GM12878 (cell line): ENCODE data around the gene TSC22D4. TPM values are rescaled to one million over a fixed set of nuclear protein-coding genes. Genes with fewer than 3 reads are reported as not detected.

Experiments
- BRCA1 ChIP-seq: IDR thresholded peaks from 2 replicates; pipeline ENCODE4 v1.6.1; 2011; ENCODE audit warnings: low read depth, low read length, improper control_type of control experiment
- CEBPB ChIP-seq, 2 experiments: fragments of 150-350 bp in 1 of 2; IDR thresholded peaks; 2 replicates each; pipeline ENCODE4 v1.6.1; 2012 to 2014; ENCODE audit warnings: low read depth in 2 of 2, low read length in 2 of 2, borderline replicate concordance in 1 of 2, inconsistent platforms in 1 of 2
- CEBPZ ChIP-seq: fragments of 150-350 bp; IDR thresholded peaks from 2 replicates; pipeline ENCODE4 v1.6.1; 2016; ENCODE audit warnings: low read depth, low read length
- ETV6 ChIP-seq, 2 experiments: fragments of 450-650 bp in 1 of 2; IDR thresholded peaks in 1 of 2; conservative IDR thresholded peaks in 1 of 2; 2 replicates each; pipeline ENCODE4 v1.6.1; 2014; ENCODE audit warnings: antibody characterized with exemption in 1 of 2, borderline replicate concordance in 1 of 2, low read depth in 1 of 2, mild to moderate bottlenecking in 1 of 2, moderate library complexity in 1 of 2
- HDAC2 ChIP-seq: fragments of 200-600 bp; sonication (generic); IDR thresholded peaks from 2 replicates; pipeline ENCODE4 v1.6.1; 2017
- JUND ChIP-seq: IDR thresholded peaks from 2 replicates; pipeline ENCODE4 v1.6.1; 2012; ENCODE audit warnings: low read depth, mild to moderate bottlenecking, low read length, improper control_type of control experiment, moderate library complexity
- MTA3 ChIP-seq: IDR thresholded peaks from 2 replicates; pipeline ENCODE4 v1.6.1; 2012; ENCODE audit warnings: low read length, inconsistent platforms, borderline replicate concordance
- PAX5 ChIP-seq: IDR thresholded peaks from 2 replicates; pipeline ENCODE4 v1.6.1; 2011; ENCODE audit warnings: low read depth, low read length, borderline replicate concordance
- PRDM15 ChIP-seq: fragments of 450-650 bp; formaldehyde crosslinking; IDR thresholded peaks from 2 replicates; pipeline ENCODE4 v1.4.0; 2020; ENCODE audit warnings: mild to moderate bottlenecking, moderate library complexity
- RUNX3 ChIP-seq: IDR thresholded peaks from 2 replicates; pipeline ENCODE4 v1.6.1; 2012; ENCODE audit warnings: low read length, inconsistent platforms
- ZBED1 ChIP-seq: IDR thresholded peaks from 2 replicates; pipeline ENCODE4 v1.6.1; 2016; ENCODE audit warnings: borderline replicate concordance
- ZNF622 ChIP-seq: fragments of 450-650 bp; IDR thresholded peaks from 2 replicates; pipeline ENCODE4 v1.6.1; 2017; ENCODE audit warnings: mild to moderate bottlenecking, inconsistent platforms
- polyA plus RNA-seq, 11 experiments: library from polyadenylated mRNA; depleted of rRNA in 4 of 11; unstranded in 6 of 11; stranded (reverse) in 5 of 11; fragments of >200 nt; fragmentation: Nextera tagmentation in 4 of 11; fragmentation: Illumina TruSeq in 1 of 11; extraction: Ambion mirVana in 4 of 11; extraction: Trizol in 1 of 11; gene quantifications; 1 replicate in 1 of 11; 2 replicates in 10 of 11; pipeline versions ENCODE4 v1.2.1 to v1.2.3, GENCODE V29; 2011 to 2016; ENCODE audit warnings: inconsistent platforms in 2 of 11, missing spikeins in 2 of 11, low read depth in 1 of 11
- total RNA-seq, 4 experiments: library from RNA; depleted of rRNA in 3 of 4; stranded (reverse); fragments of >200 nt in 3 of 4; fragmentation: Illumina TruSeq in 1 of 4; extraction: Trizol in 1 of 4; gene quantifications; 2 replicates each; pipeline versions ENCODE4 v1.2.1 to v1.2.3, GENCODE V29; 2013 to 2021
- TF ChIP-seq, protein P1 (sequence below): IDR thresholded peaks from 2 replicates; pipeline ENCODE4 v1.6.1; 2012; ENCODE audit warnings: low read depth, low read length, improper control_type of control experiment
- TF ChIP-seq, protein P2 (sequence below): fragments of 450-650 bp; IDR thresholded peaks from 2 replicates; pipeline ENCODE4 v1.6.1; 2017; ENCODE audit warnings: mild to moderate bottlenecking
- TF ChIP-seq, protein P3 (sequence below): fragments of 150-350 bp; IDR thresholded peaks from 2 replicates; pipeline ENCODE4 v1.6.1; 2014; ENCODE audit warnings: mild to moderate bottlenecking, low read depth, low read length
- TF ChIP-seq, protein P4 (sequence below): IDR thresholded peaks from 2 replicates; pipeline ENCODE4 v1.6.1; 2011; ENCODE audit warnings: low read depth, low read length, improper control_type of control experiment, borderline replicate concordance

The TSC22D4 gene
- total and polyA plus RNA-seq, 10 of the 15 experiments (the other 5 are each of a cell fraction or from before 2014, with no cell fraction given) = 0.50 to 65.7 (median 24.4) TPM

DNA sequence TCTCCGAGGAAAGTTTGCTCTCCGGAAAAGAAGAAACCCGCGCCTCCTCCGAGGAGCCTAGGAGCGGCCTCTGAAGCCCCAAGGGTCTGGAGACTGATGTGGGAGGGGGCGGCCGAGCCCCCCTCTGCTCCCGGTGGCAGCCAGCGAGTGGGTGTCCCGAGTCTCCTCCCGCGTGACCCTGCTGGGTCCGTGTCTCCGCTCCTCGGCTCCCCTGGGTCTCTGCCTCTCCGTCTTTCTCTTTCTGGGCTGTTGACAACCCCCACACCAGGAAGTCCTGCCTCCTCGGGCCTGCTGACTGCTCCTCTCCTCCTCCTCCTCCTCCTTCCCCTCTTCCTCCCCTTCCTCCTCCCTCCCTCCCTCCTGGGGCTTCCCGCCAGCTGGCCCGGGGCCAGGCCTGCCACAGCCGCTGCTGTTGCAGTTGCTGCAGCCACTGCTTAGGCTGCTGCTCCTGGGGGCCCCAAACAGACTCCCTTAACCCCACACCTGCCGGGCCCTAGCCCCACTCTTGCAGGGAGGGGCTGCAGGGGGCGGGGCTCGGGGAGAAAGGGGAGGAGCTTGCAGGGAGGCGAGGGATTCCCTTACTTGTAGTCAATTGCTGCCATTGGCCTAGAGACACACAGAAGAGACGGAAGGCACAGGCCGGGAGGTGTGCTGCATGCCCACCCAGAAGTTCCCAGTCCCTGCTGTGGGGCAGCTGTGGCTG, at the start of gene TSC22D4 (continued):
- no peak for TF ChIP-seq PRDM15 (CRISPR knock-in tag)
- TF ChIP-seq, protein P1, sequence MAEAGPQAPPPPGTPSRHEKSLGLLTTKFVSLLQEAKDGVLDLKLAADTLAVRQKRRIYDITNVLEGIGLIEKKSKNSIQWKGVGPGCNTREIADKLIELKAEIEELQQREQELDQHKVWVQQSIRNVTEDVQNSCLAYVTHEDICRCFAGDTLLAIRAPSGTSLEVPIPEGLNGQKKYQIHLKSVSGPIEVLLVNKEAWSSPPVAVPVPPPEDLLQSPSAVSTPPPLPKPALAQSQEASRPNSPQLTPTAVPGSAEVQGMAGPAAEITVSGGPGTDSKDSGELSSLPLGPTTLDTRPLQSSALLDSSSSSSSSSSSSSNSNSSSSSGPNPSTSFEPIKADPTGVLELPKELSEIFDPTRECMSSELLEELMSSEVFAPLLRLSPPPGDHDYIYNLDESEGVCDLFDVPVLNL = no peak
- no peak for TF ChIP-seq BRCA1
- TF ChIP-seq CEBPZ = no peak
- no peak for TF ChIP-seq ZBED1
- TF ChIP-seq JUND = no peak
- TF ChIP-seq CEBPB (IDR thresholded peaks at IDR 0.05; ENCODE audit: borderline replicate concordance in 1 of 2, low read depth in 2 of 2, low read length in 2 of 2) = no peak
- peak; percentile 40; the same call in 1 of the 2 replicates for TF ChIP-seq PAX5
- TF ChIP-seq, protein P2, sequence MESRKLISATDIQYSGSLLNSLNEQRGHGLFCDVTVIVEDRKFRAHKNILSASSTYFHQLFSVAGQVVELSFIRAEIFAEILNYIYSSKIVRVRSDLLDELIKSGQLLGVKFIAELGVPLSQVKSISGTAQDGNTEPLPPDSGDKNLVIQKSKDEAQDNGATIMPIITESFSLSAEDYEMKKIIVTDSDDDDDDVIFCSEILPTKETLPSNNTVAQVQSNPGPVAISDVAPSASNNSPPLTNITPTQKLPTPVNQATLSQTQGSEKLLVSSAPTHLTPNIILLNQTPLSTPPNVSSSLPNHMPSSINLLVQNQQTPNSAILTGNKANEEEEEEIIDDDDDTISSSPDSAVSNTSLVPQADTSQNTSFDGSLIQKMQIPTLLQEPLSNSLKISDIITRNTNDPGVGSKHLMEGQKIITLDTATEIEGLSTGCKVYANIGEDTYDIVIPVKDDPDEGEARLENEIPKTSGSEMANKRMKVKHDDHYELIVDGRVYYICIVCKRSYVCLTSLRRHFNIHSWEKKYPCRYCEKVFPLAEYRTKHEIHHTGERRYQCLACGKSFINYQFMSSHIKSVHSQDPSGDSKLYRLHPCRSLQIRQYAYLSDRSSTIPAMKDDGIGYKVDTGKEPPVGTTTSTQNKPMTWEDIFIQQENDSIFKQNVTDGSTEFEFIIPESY = no peak
- no peak for TF ChIP-seq MTA3
- TF ChIP-seq HDAC2 = no peak
- TF ChIP-seq, protein P3, sequence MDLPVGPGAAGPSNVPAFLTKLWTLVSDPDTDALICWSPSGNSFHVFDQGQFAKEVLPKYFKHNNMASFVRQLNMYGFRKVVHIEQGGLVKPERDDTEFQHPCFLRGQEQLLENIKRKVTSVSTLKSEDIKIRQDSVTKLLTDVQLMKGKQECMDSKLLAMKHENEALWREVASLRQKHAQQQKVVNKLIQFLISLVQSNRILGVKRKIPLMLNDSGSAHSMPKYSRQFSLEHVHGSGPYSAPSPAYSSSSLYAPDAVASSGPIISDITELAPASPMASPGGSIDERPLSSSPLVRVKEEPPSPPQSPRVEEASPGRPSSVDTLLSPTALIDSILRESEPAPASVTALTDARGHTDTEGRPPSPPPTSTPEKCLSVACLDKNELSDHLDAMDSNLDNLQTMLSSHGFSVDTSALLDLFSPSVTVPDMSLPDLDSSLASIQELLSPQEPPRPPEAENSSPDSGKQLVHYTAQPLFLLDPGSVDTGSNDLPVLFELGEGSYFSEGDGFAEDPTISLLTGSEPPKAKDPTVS = no peak
- TF ChIP-seq ETV6 (conservative IDR thresholded peaks at IDR 0.05 in 1 of 2, IDR thresholded peaks at IDR 0.05 in 1 of 2; ENCODE audit: borderline replicate concordance in 1 of 2, low read depth in 1 of 2) = peak in 1 of 2 experiments; percentile 57; a peak in 2 of 4 replicates
- TF ChIP-seq ZNF622 = no peak
- TF ChIP-seq RUNX3 = peak; percentile 67; the same call in 1 of the 2 replicates
- TF ChIP-seq, protein P4, sequence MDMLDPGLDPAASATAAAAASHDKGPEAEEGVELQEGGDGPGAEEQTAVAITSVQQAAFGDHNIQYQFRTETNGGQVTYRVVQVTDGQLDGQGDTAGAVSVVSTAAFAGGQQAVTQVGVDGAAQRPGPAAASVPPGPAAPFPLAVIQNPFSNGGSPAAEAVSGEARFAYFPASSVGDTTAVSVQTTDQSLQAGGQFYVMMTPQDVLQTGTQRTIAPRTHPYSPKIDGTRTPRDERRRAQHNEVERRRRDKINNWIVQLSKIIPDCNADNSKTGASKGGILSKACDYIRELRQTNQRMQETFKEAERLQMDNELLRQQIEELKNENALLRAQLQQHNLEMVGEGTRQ = no peak; the same call in 1 of the 2 replicates
